ENCODE measurements around the gene HSPA8.

- TF ChIP-seq GPBP1L1 (CRISPR knock-in tag; IDR thresholded peaks at IDR 0.05) (no peak), SNAPC2 (CRISPR knock-in tag; IDR thresholded peaks at IDR 0.05) (no peak), ZNF281 (CRISPR knock-in tag; IDR thresholded peaks at IDR 0.05; ENCODE audit: borderline replicate concordance) (no peak), E2F5 (CRISPR knock-in tag; conservative IDR thresholded peaks at IDR 0.05) (no peak), TCF12 (IDR thresholded peaks at IDR 0.05) (no peak), TCF12 (CRISPR knock-in tag; IDR thresholded peaks at IDR 0.05) (no peak), CTCF (CRISPR knock-in tag; IDR thresholded peaks at IDR 0.05) (no peak), CEBPB (IDR thresholded peaks at IDR 0.05; ENCODE audit: borderline replicate concordance, low read depth, low read length) (no peak)
These were observed 14.5 kb upstream of the HSPA8 start for GRCh38 chr11:123076484-123076883.
